DND-41 (cell line): ENCODE results near the gene ZNF558.

Experiments used
- EZH2 ChIP-seq: IDR thresholded peaks from 3 replicates; pipeline ENCODE4 v1.6.1; 2012; ENCODE audit warnings: borderline replicate concordance, low read depth, mild to moderate bottlenecking, moderate library complexity, low read length, inconsistent platforms; ENCODE audit not compliant: severe bottlenecking
- TF ChIP-seq, protein P1 (sequence below): IDR thresholded peaks from 2 replicates; pipeline ENCODE4 v1.5.1; 2012; ENCODE audit warnings: borderline replicate concordance, low read length, moderate library complexity, mild to moderate bottlenecking; ENCODE audit not compliant: poor library complexity, severe bottlenecking; ENCODE audit errors: extremely low read depth

DNA sequence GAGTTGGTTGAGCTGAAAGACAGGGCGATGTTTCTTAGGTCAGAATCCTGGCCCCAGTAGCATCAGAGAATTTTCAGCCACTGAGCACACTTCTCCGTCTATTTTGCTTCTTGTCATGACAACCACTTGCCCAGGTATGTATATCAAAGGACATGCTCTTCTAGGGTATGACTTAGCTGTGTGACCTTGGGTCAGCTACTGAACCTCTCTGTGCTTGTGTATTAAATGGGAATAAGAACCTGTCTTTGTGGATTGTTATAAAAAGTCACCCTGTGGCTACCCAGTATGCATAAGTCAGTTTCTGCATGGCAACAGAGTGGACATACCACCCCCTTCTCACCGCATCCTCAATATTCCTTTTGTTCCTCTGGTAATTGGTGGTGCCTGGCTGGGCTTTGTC, 26.2 kb upstream of the ZNF558 start:
- TF ChIP-seq, protein P1, sequence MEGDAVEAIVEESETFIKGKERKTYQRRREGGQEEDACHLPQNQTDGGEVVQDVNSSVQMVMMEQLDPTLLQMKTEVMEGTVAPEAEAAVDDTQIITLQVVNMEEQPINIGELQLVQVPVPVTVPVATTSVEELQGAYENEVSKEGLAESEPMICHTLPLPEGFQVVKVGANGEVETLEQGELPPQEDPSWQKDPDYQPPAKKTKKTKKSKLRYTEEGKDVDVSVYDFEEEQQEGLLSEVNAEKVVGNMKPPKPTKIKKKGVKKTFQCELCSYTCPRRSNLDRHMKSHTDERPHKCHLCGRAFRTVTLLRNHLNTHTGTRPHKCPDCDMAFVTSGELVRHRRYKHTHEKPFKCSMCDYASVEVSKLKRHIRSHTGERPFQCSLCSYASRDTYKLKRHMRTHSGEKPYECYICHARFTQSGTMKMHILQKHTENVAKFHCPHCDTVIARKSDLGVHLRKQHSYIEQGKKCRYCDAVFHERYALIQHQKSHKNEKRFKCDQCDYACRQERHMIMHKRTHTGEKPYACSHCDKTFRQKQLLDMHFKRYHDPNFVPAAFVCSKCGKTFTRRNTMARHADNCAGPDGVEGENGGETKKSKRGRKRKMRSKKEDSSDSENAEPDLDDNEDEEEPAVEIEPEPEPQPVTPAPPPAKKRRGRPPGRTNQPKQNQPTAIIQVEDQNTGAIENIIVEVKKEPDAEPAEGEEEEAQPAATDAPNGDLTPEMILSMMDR: no peak
- TF ChIP-seq EZH2: no peak
